A673 (cell line): ENCODE measurements around the gene DOCK1. TPM values are rescaled to one million over a fixed set of nuclear protein-coding genes. Genes with fewer than 3 reads are reported as not detected.

Source experiments
- BruUV-seq: library from RNA; stranded (reverse); fragments of 400-500 nt; replicated peaks from 2 replicates; lab custom pipeline; 2021; lab: Mats Ljungman, UMichigan
- CTCF ChIA-PET: fragments of 300-600 bp; sonication (Branson Sonifier 250); formaldehyde crosslinking; loops from one replicate; lab custom pipeline; 2022; ENCODE audit warnings: antibody characterized with exemption; lab: Charles Lee
- POLR2A ChIA-PET: fragments of 300-600 bp; sonication (Branson Sonifier 250); formaldehyde crosslinking; loops from one replicate; lab custom pipeline; 2022; ENCODE audit warnings: antibody characterized with exemption; ENCODE audit not compliant: low non-redundant PET; lab: Charles Lee
- DNase-seq: peaks from one replicate; pipeline ENCODE4 v3.0.0-alpha.2; 2015; ENCODE audit warnings: low spot score
- H3K27ac ChIP-seq: fragments of 200-600 bp; sonication (generic); 2 replicates; pipeline ENCODE4 v1.5.1; 2016; ENCODE audit warnings: mixed run types, low read depth, mild to moderate bottlenecking, mixed read lengths, antibody characterized with exemption, low read length; ENCODE audit not compliant: poor library complexity, severe bottlenecking
- H3K27me3 ChIP-seq: fragments of 200-600 bp; sonication (generic); replicated peaks from 2 replicates; pipeline ENCODE4 v1.6.1; 2017; ENCODE audit warnings: mixed run types, low read depth, mild to moderate bottlenecking, mixed read lengths, antibody characterized with exemption, low read length; ENCODE audit not compliant: insufficient read depth, poor library complexity
- H3K36me3 ChIP-seq: fragments of 200-600 bp; sonication (generic); 2 replicates; pipeline ENCODE4 v1.6.1; 2016; ENCODE audit warnings: mixed run types, mild to moderate bottlenecking, mixed read lengths, antibody characterized with exemption, low read length; ENCODE audit not compliant: insufficient read depth, poor library complexity, severe bottlenecking
- H3K4me1 ChIP-seq: fragments of 200-600 bp; sonication (generic); 2 replicates; pipeline ENCODE4 v1.6.1; 2017; ENCODE audit warnings: mixed run types, mild to moderate bottlenecking, mixed read lengths, antibody characterized with exemption, low read length; ENCODE audit not compliant: insufficient read depth, poor library complexity, severe bottlenecking
- H3K4me3 ChIP-seq: fragments of 200-600 bp; sonication (generic); 2 replicates; pipeline ENCODE4 v1.5.1; 2016; ENCODE audit warnings: low read depth, mixed run types, mild to moderate bottlenecking, mixed read lengths, low read length; ENCODE audit not compliant: poor library complexity, severe bottlenecking
- H3K9me3 ChIP-seq: fragments of 200-600 bp; sonication (generic); 2 replicates; pipeline ENCODE4 v1.6.1; 2016; ENCODE audit warnings: mixed run types, low read depth, mild to moderate bottlenecking, mixed read lengths, antibody characterized with exemption, low read length; ENCODE audit not compliant: poor library complexity, severe bottlenecking
- CTCF ChIP-seq: fragments of 300-800, 200-600 bp; sonication (generic); conservative IDR thresholded peaks from 2 replicates; pipeline ENCODE4 v1.5.1; 2017; ENCODE audit warnings: low read depth, mild to moderate bottlenecking, antibody characterized with exemption, low read length, moderate library complexity, mixed read lengths
- EZH2 ChIP-seq: fragments of 200-600 bp; sonication (generic); IDR thresholded peaks from 2 replicates; pipeline ENCODE4 v1.6.1; 2017; ENCODE audit warnings: borderline replicate concordance, low read depth, mild to moderate bottlenecking, mixed read lengths, antibody characterized with exemption, low read length; ENCODE audit not compliant: poor library complexity, severe bottlenecking
- intact Hi-C: fragments of 100-400 bp; cut with micrococcal nuclease; formaldehyde crosslinking; loops from one replicate; pipeline ENCODE4 v1.10.0; 2022; ENCODE audit not compliant: unreplicated experiment
- total RNA-seq: library from RNA; stranded (reverse); gene quantifications from 2 replicates; pipeline ENCODE4 v1.2.3, GENCODE V29; 2021

Gene DOCK1
- total RNA-seq, 1 experiment from 2014 or later = 30.7 TPM

- DNase-seq = no peak
- intact Hi-C loops = no loop called here
- Histone ChIP-seq H3K27me3 (no peaks in the 10 kb centered on the region), H3K27ac (no peak overlapping the region), H3K4me1 (peaks cover 4% of the 10 kb centered on the region), H3K9me3 (no peaks in the 10 kb centered on the region), H3K4me3 (no peak overlapping the region), H3K36me3 (no peaks in the 10 kb centered on the region)
- no peak for TF ChIP-seq EZH2
- no peak for TF ChIP-seq CTCF
- ChIA-PET POLR2A (no interaction called here), CTCF (interaction anchor here (0.6 kb wide), 1 partner anchor 27 kb away, joined by 3 read pairs; no protein-coding TSS in a partner anchor)
- BruUV-seq = no TSS peak
These were observed 395.7 kb downstream of the DOCK1 start for GRCh38 chr10:127300868-127301321.

GRCh38 chr10:127302343-127302742 is 397.1 kb downstream of the DOCK1 start:
- H3K4me1 ChIP-seq = peaks cover 4% of the 10 kb centered on the region
- no peak overlapping the region for H3K4me3 ChIP-seq
- CTCF ChIA-PET = no interaction called here
- TF ChIP-seq CTCF (no peak), EZH2 (no peak)
- no peak overlapping the region for H3K27ac ChIP-seq
- POLR2A ChIA-PET = no interaction called here
- intact Hi-C loops = no loop called here
- no peaks in the 10 kb centered on the region for H3K36me3 ChIP-seq
- no TSS peak for BruUV-seq
- no peaks in the 10 kb centered on the region for H3K9me3 ChIP-seq
- peak; percentile 39 for DNase-seq
- no peaks in the 10 kb centered on the region for H3K27me3 ChIP-seq

GRCh38 chr10:127303105-127303504 is 397.9 kb downstream of the DOCK1 start:
- no peak overlapping the region for H3K4me3 ChIP-seq
- intact Hi-C loops = no loop called here
- POLR2A ChIA-PET = no interaction called here
- no peaks in the 10 kb centered on the region for H3K27me3 ChIP-seq
- peaks cover 4% of the 10 kb centered on the region for H3K4me1 ChIP-seq
- H3K27ac ChIP-seq = no peak overlapping the region
- BruUV-seq = no TSS peak
- no peaks in the 10 kb centered on the region for H3K36me3 ChIP-seq
- TF ChIP-seq EZH2 (no peak), CTCF (no peak)
- H3K9me3 ChIP-seq = no peaks in the 10 kb centered on the region
- DNase-seq = no peak
- CTCF ChIA-PET = no interaction called here
